WTC11 (cell line): ENCODE results near the gene ADM5. TPM values are rescaled to one million over a fixed set of nuclear protein-coding genes. Genes with fewer than 3 reads are reported as not detected.

Experiments
- ATAC-seq: fragments of 200-7000 bp; cut with Tn5 transposase; 2 replicates; pipeline ENCODE4 v1.10.0; 2021; ENCODE audit warnings: mild to moderate bottlenecking, moderate library complexity
- CTCF ChIA-PET: fragments of 300-600 bp; sonication (Branson Sonifier 250); formaldehyde crosslinking; loops from one replicate; lab custom pipeline; 2021; ENCODE audit warnings: antibody characterized with exemption; lab: Charles Lee
- POLR2A ChIA-PET: fragments of 350-600 bp; sonication (Branson Sonifier 250); formaldehyde crosslinking; loops from one replicate; lab custom pipeline; 2021; ENCODE audit warnings: antibody characterized with exemption; lab: Charles Lee
- DNase-seq: peaks from one replicate; pipeline ENCODE4 v3.0.0; 2021; ENCODE audit warnings: low spot score
- H3K27ac Mint-ChIP-seq: 2 replicates; pipeline ENCODE4 v1.8.0; 2021; ENCODE audit warnings: mixed read lengths
- H3K27me3 Mint-ChIP-seq: 2 replicates; pipeline ENCODE4 v1.8.0; 2021; ENCODE audit warnings: low read depth, mild to moderate bottlenecking, moderate library complexity, mixed read lengths
- H3K36me3 Mint-ChIP-seq: 2 replicates; pipeline ENCODE4 v1.8.0; 2021; ENCODE audit warnings: mixed read lengths
- H3K4me1 Mint-ChIP-seq: 2 replicates; pipeline ENCODE4 v1.8.0; 2022; ENCODE audit warnings: mixed read lengths
- H3K4me3 Mint-ChIP-seq: 2 replicates; pipeline ENCODE4 v1.8.0; 2021; ENCODE audit warnings: mild to moderate bottlenecking, moderate library complexity, mixed read lengths
- H3K9me3 Mint-ChIP-seq: 2 replicates; pipeline ENCODE4 v1.8.0; 2021; ENCODE audit warnings: mixed read lengths
- ATF1 ChIP-seq: sonication (generic); formaldehyde crosslinking; IDR thresholded peaks from 2 replicates; pipeline ENCODE4 v1.8.1; 2023; ENCODE audit warnings: mild to moderate bottlenecking, moderate library complexity, missing genetic modification reagents
- CBFB ChIP-seq: sonication (generic); formaldehyde crosslinking; IDR thresholded peaks from 2 replicates; pipeline ENCODE4 v1.8.1; 2022; ENCODE audit warnings: mild to moderate bottlenecking, low read depth, missing genetic modification reagents
- ELF4 ChIP-seq: sonication (generic); formaldehyde crosslinking; IDR thresholded peaks from 2 replicates; pipeline ENCODE4 v1.8.1; 2022; ENCODE audit warnings: low read depth, mild to moderate bottlenecking, moderate library complexity, missing genetic modification reagents
- ETV6 ChIP-seq: sonication (generic); formaldehyde crosslinking; IDR thresholded peaks from 2 replicates; pipeline ENCODE4 v1.8.1; 2022; ENCODE audit warnings: mild to moderate bottlenecking, missing genetic modification reagents
- JAZF1 ChIP-seq: fragments of 250-450 bp; sonication (Bioruptor Pico); IDR thresholded peaks from 2 replicates; pipeline ENCODE4 v1.9.0; 2021; ENCODE audit warnings: moderate library complexity, mild to moderate bottlenecking, inconsistent platforms
- MAX ChIP-seq: sonication (generic); formaldehyde crosslinking; IDR thresholded peaks from 2 replicates; pipeline ENCODE4 v1.8.0; 2022; ENCODE audit warnings: mild to moderate bottlenecking, missing genetic modification reagents
- MYBL2 ChIP-seq: sonication (generic); formaldehyde crosslinking; IDR thresholded peaks from 2 replicates; pipeline ENCODE4 v1.8.1; 2023; ENCODE audit warnings: mild to moderate bottlenecking, moderate library complexity, missing genetic modification reagents
- NR2C2 ChIP-seq: sonication (generic); formaldehyde crosslinking; IDR thresholded peaks from 2 replicates; pipeline ENCODE4 v1.8.0; 2022; ENCODE audit warnings: mild to moderate bottlenecking, missing genetic modification reagents
- NR3C1 ChIP-seq: sonication (generic); formaldehyde crosslinking; conservative IDR thresholded peaks from 2 replicates; pipeline ENCODE4 v1.8.1; 2023; ENCODE audit warnings: low read depth, mild to moderate bottlenecking, missing genetic modification reagents
- RELA ChIP-seq: sonication (generic); formaldehyde crosslinking; IDR thresholded peaks from 2 replicates; pipeline ENCODE4 v1.8.1; 2022; ENCODE audit warnings: missing genetic modification reagents, mild to moderate bottlenecking, borderline replicate concordance
- SMAD4 ChIP-seq: sonication (generic); formaldehyde crosslinking; IDR thresholded peaks from 2 replicates; pipeline ENCODE4 v1.8.0; 2022; ENCODE audit warnings: mild to moderate bottlenecking, missing genetic modification reagents
- SOX15 ChIP-seq: fragments of 250-450 bp; sonication (Bioruptor Pico); IDR thresholded peaks from 2 replicates; pipeline ENCODE4 v1.9.0; 2021; ENCODE audit warnings: mild to moderate bottlenecking
- SP1 ChIP-seq: sonication (generic); formaldehyde crosslinking; conservative IDR thresholded peaks from 2 replicates; pipeline ENCODE4 v1.8.1; 2022; ENCODE audit warnings: missing genetic modification reagents
- TEAD1 ChIP-seq: sonication (generic); formaldehyde crosslinking; IDR thresholded peaks from 2 replicates; pipeline ENCODE4 v1.8.0; 2022; ENCODE audit warnings: mild to moderate bottlenecking, missing genetic modification reagents
- ZBTB21 ChIP-seq: sonication (generic); formaldehyde crosslinking; IDR thresholded peaks from 2 replicates; pipeline ENCODE4 v1.8.1; 2023; ENCODE audit warnings: mild to moderate bottlenecking, missing genetic modification reagents, borderline replicate concordance
- ZNF138 ChIP-seq: sonication (generic); formaldehyde crosslinking; conservative IDR thresholded peaks from 2 replicates; pipeline ENCODE4 v1.8.1; 2022; ENCODE audit warnings: mild to moderate bottlenecking, moderate library complexity, missing genetic modification reagents
- ZNF219 ChIP-seq: sonication (generic); formaldehyde crosslinking; IDR thresholded peaks from 2 replicates; pipeline ENCODE4 v1.8.0; 2023; ENCODE audit warnings: missing genetic modification reagents, mild to moderate bottlenecking, borderline replicate concordance
- ZNF396 ChIP-seq: fragments of 250-450 bp; sonication (Bioruptor Pico); IDR thresholded peaks from 2 replicates; pipeline ENCODE4 v1.8.0; 2021; ENCODE audit warnings: mild to moderate bottlenecking, moderate library complexity, borderline replicate concordance
- total RNA-seq: library from RNA; stranded (reverse); gene quantifications from 3 replicates; pipeline ENCODE4 v1.2.3, GENCODE V29; 2021
- TF ChIP-seq, protein P1 (sequence below): fragments of 250-450 bp; sonication (Bioruptor Pico); conservative IDR thresholded peaks from 2 replicates; pipeline ENCODE4 v1.9.0; 2021; ENCODE audit warnings: mild to moderate bottlenecking
- TF ChIP-seq, protein P2 (sequence below): sonication (generic); formaldehyde crosslinking; IDR thresholded peaks from 2 replicates; pipeline ENCODE4 v1.8.1; 2023; ENCODE audit warnings: mild to moderate bottlenecking, missing genetic modification reagents, borderline replicate concordance
- TF ChIP-seq, protein P3 (sequence below): sonication (generic); formaldehyde crosslinking; IDR thresholded peaks from 2 replicates; pipeline ENCODE4 v1.8.0; 2023; ENCODE audit warnings: missing genetic modification reagents, mild to moderate bottlenecking, borderline replicate concordance

ADM5 gene
- total RNA-seq, 1 experiment from 2014 or later: 6.7 TPM

- peak; percentile 69; the same call in 1 of the 2 replicates for TF ChIP-seq TEAD1 (CRISPR knock-in tag)
- TF ChIP-seq, protein P1, sequence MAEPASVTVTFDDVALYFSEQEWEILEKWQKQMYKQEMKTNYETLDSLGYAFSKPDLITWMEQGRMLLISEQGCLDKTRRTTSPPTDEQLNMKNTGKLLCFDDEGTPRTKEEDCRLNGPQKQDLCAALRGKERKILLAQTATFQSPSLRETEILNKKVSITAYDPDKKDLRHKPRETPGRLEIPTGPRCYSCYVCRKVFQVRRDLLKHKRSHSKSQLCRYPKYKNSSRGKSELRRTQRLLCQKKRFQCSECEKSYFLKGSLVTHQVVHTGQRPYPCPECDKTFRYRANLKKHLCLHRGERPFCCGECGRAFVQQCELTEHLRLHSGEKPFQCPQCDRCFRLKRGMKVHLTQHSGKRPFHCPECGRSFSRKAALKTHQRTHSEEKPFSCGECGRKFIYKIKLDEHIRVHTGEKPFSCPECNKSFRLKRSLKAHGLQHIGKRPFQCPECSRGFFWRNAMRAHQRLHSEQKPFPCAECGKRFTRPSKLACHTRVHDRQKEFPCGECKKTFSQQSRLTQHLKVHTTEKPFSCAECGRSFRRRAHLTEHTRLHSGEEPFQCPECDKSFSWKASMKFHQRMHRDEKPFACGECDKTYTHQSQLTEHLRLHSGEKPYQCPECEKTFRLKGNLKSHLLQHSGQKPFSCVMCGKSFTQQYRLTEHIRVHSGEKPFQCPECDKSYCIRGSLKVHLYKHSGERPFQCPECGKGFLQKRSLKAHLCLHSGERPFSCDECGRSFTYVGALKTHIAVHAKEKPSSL (CRISPR knock-in tag): no peak
- TF ChIP-seq, protein P2, sequence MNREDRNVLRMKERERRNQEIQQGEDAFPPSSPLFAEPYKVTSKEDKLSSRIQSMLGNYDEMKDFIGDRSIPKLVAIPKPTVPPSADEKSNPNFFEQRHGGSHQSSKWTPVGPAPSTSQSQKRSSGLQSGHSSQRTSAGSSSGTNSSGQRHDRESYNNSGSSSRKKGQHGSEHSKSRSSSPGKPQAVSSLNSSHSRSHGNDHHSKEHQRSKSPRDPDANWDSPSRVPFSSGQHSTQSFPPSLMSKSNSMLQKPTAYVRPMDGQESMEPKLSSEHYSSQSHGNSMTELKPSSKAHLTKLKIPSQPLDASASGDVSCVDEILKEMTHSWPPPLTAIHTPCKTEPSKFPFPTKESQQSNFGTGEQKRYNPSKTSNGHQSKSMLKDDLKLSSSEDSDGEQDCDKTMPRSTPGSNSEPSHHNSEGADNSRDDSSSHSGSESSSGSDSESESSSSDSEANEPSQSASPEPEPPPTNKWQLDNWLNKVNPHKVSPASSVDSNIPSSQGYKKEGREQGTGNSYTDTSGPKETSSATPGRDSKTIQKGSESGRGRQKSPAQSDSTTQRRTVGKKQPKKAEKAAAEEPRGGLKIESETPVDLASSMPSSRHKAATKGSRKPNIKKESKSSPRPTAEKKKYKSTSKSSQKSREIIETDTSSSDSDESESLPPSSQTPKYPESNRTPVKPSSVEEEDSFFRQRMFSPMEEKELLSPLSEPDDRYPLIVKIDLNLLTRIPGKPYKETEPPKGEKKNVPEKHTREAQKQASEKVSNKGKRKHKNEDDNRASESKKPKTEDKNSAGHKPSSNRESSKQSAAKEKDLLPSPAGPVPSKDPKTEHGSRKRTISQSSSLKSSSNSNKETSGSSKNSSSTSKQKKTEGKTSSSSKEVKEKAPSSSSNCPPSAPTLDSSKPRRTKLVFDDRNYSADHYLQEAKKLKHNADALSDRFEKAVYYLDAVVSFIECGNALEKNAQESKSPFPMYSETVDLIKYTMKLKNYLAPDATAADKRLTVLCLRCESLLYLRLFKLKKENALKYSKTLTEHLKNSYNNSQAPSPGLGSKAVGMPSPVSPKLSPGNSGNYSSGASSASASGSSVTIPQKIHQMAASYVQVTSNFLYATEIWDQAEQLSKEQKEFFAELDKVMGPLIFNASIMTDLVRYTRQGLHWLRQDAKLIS (CRISPR knock-in tag): no peak
- peak; percentile 49; the same call in 1 of the 2 replicates for TF ChIP-seq SP1 (CRISPR knock-in tag)
- no peak for TF ChIP-seq ZBTB21
- TF ChIP-seq ZNF396 (CRISPR knock-in tag): no peak
- TF ChIP-seq RELA (CRISPR knock-in tag): no peak
- no peak for TF ChIP-seq ELF4 (CRISPR knock-in tag)
- TF ChIP-seq ATF1 (CRISPR knock-in tag): no peak
- no peak for TF ChIP-seq MYBL2 (CRISPR knock-in tag)
- no peak for TF ChIP-seq NR2C2
- TF ChIP-seq, protein P3, sequence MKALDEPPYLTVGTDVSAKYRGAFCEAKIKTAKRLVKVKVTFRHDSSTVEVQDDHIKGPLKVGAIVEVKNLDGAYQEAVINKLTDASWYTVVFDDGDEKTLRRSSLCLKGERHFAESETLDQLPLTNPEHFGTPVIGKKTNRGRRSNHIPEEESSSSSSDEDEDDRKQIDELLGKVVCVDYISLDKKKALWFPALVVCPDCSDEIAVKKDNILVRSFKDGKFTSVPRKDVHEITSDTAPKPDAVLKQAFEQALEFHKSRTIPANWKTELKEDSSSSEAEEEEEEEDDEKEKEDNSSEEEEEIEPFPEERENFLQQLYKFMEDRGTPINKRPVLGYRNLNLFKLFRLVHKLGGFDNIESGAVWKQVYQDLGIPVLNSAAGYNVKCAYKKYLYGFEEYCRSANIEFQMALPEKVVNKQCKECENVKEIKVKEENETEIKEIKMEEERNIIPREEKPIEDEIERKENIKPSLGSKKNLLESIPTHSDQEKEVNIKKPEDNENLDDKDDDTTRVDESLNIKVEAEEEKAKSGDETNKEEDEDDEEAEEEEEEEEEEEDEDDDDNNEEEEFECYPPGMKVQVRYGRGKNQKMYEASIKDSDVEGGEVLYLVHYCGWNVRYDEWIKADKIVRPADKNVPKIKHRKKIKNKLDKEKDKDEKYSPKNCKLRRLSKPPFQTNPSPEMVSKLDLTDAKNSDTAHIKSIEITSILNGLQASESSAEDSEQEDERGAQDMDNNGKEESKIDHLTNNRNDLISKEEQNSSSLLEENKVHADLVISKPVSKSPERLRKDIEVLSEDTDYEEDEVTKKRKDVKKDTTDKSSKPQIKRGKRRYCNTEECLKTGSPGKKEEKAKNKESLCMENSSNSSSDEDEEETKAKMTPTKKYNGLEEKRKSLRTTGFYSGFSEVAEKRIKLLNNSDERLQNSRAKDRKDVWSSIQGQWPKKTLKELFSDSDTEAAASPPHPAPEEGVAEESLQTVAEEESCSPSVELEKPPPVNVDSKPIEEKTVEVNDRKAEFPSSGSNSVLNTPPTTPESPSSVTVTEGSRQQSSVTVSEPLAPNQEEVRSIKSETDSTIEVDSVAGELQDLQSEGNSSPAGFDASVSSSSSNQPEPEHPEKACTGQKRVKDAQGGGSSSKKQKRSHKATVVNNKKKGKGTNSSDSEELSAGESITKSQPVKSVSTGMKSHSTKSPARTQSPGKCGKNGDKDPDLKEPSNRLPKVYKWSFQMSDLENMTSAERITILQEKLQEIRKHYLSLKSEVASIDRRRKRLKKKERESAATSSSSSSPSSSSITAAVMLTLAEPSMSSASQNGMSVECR: peak; percentile 60; the same call in 1 of the 2 replicates
- TF ChIP-seq SOX15: no peak
- TF ChIP-seq NR3C1 (CRISPR knock-in tag): no peak
- no peak for TF ChIP-seq CBFB (CRISPR knock-in tag)
- no peak for TF ChIP-seq ZNF138 (CRISPR knock-in tag)
- peak; percentile 59; the same call in 1 of the 2 replicates for TF ChIP-seq ETV6
- no peak for TF ChIP-seq JAZF1
- no peak for TF ChIP-seq ZNF219 (CRISPR knock-in tag)
- no peak for TF ChIP-seq SMAD4 (CRISPR knock-in tag)
- 0 out of 2 replicates have a peak, but pooled peaks have one; percentile 51 for TF ChIP-seq MAX (CRISPR knock-in tag)
- peaks cover 16% of the 10 kb centered on the region for H3K36me3 Mint-ChIP-seq
- no peaks in the 10 kb centered on the region for H3K9me3 Mint-ChIP-seq
- ATAC-seq: peak; percentile 4
- no peaks in the 10 kb centered on the region for H3K27me3 Mint-ChIP-seq
- H3K4me1 Mint-ChIP-seq: peaks cover 32% of the 10 kb centered on the region
- ChIA-PET POLR2A (interaction anchor here (0.5 to 3.4 kb wide), 19 partner anchors 8 to 1021 kb away, joined by 3 to 38 read pairs (median 4); partner anchors contain the start of genes ADM5, AKT1S1, AP2A1 and BCL2L12), CTCF (interaction anchor here (0.8 to 10.7 kb wide), 26 partner anchors 9 to 225 kb away, joined by 3 to 108 read pairs (median 4); partner anchors contain the start of genes ADM5, AP2A1, BCL2L12 and CPT1C)
- peak; percentile 73 for DNase-seq
- peak overlapping the region; percentile 88 for H3K4me3 Mint-ChIP-seq
- peak overlapping the region; percentile 100 for H3K27ac Mint-ChIP-seq
Measured at GRCh38 chr19:49676136-49676783, 13.1 kb upstream of the ADM5 start.
